K562 (cell line): Measurements from ENCODE around the gene ATXN1. TPM values are rescaled to one million over a fixed set of nuclear protein-coding genes. Genes with fewer than 3 reads are reported as not detected.

Experiments used
- ATAC-seq: fragments of 200-7000 bp; cut with Tn5 transposase; 3 replicates; pipeline ENCODE4 v1.9.1; 2020; ENCODE audit warnings: moderate library complexity
- BruUV-seq: library from RNA; stranded (reverse); fragments of 400-500 nt; replicated peaks from 2 replicates; lab custom pipeline; 2021; lab: Mats Ljungman, UMichigan
- CTCF ChIA-PET: fragments of 300-600 bp; formaldehyde crosslinking; extraction: SDS; loops from one replicate; lab custom pipeline; 2021; ENCODE audit warnings: low intra/inter-chr PET ratio; lab: Yijun Ruan, JAX
- POLR2A ChIA-PET: fragments of 300-600, 350-650 bp; sonication (Branson Sonifier 250); formaldehyde crosslinking; extraction: SDS; loops from one replicate; lab custom pipeline; 2021; ENCODE audit warnings: antibody characterized with exemption, inconsistent platforms; lab: Yijun Ruan, JAX
- DNase-seq, 4 experiments: peaks; one replicate each; pipeline versions ENCODE4 v3.0.0 to v3.0.0-alpha.2; 2011 to 2018; ENCODE audit warnings: low spot score in 3 of 4, mixed read lengths in 3 of 4; ENCODE audit errors: extremely low read depth in 1 of 4
- FAIRE-seq: peaks from 2 replicates; lab custom pipeline; 2011; peaks lifted over from hg19 to GRCh38; lab: Jason Lieb, UNC
- H2AFZ ChIP-seq: 2 replicates; pipeline ENCODE4 v1.6.0; 2011; ENCODE audit warnings: low read depth, low read length, control low read depth, inconsistent platforms
- H3K27ac ChIP-seq: fragments of 200-600 bp; 3 replicates; pipeline ENCODE4 v1.8.0; 2011; ENCODE audit warnings: low read depth, mild to moderate bottlenecking, control low read depth, inconsistent platforms, low read length, moderate library complexity, mixed read lengths; ENCODE audit errors: extremely low read depth
- H3K27me3 ChIP-seq, 2 experiments: fragments of 300-600 bp in 1 of 2; 2 replicates in 1 of 2; 3 replicates in 1 of 2; pipeline versions ENCODE4 v1.6.0 to v1.8.0; 2011; ENCODE audit warnings: inconsistent platforms in 2 of 2, low read length in 2 of 2, mild to moderate bottlenecking in 1 of 2, mixed read lengths in 1 of 2, moderate library complexity in 1 of 2; ENCODE audit not compliant: control insufficient read depth in 2 of 2, insufficient read depth in 2 of 2
- H3K36me3 ChIP-seq: fragments of 300-600 bp; 3 replicates; pipeline ENCODE4 v1.8.0; 2011; ENCODE audit warnings: mild to moderate bottlenecking, low read length, inconsistent platforms; ENCODE audit not compliant: control insufficient read depth, insufficient read depth
- H3K4me1 ChIP-seq, 2 experiments: fragments of 200-600 bp in 1 of 2; replicated peaks in 1 of 2; 2 replicates in 1 of 2; 3 replicates in 1 of 2; pipeline versions ENCODE4 v1.5.1 to v1.8.0; 2011; ENCODE audit warnings: inconsistent platforms in 2 of 2, low read length in 2 of 2, mild to moderate bottlenecking in 1 of 2, mixed read lengths in 1 of 2, moderate library complexity in 1 of 2; ENCODE audit not compliant: control insufficient read depth in 2 of 2, insufficient read depth in 2 of 2
- H3K4me2 ChIP-seq: 2 replicates; pipeline ENCODE4 v1.6.1; 2011; ENCODE audit warnings: low read length, control low read depth, inconsistent platforms, mixed read lengths; ENCODE audit not compliant: insufficient read depth
- H3K4me3 ChIP-seq: fragments of 200-600 bp; sonication (generic), shearing (Covaris generic); 2 replicates; pipeline ENCODE4 v1.5.1; 2016; ENCODE audit warnings: control low read depth, inconsistent platforms
- H3K79me2 ChIP-seq: fragments of 200-600 bp; 3 replicates; pipeline ENCODE4 v1.8.0; 2011; ENCODE audit warnings: low read length, inconsistent platforms; ENCODE audit not compliant: control insufficient read depth, insufficient read depth
- H3K9ac ChIP-seq, 2 experiments: 2 replicates each; pipeline versions ENCODE4 v1.6.0 to v1.6.1; 2011; ENCODE audit warnings: low read depth in 2 of 2, low read length in 2 of 2, control low read depth in 1 of 2, inconsistent platforms in 1 of 2, mild to moderate bottlenecking in 1 of 2, mixed read lengths in 1 of 2; ENCODE audit not compliant: insufficient read depth in 1 of 2
- H3K9me1 ChIP-seq: one replicate; pipeline ENCODE4 v1.6.0; 2011; ENCODE audit warnings: inconsistent platforms, mild to moderate bottlenecking, low read length, moderate library complexity; ENCODE audit not compliant: control insufficient read depth, insufficient read depth
- H3K9me3 ChIP-seq: replicated peaks from 2 replicates; pipeline ENCODE4 v1.5.1; 2011; ENCODE audit warnings: low read depth, low read length, inconsistent platforms; ENCODE audit not compliant: control insufficient read depth, insufficient read depth
- H4K20me1 ChIP-seq: replicated peaks from 2 replicates; pipeline ENCODE4 v1.6.1; 2011; ENCODE audit warnings: low read length, inconsistent platforms, mixed read lengths; ENCODE audit not compliant: control insufficient read depth, insufficient read depth
- ARID1B ChIP-seq: fragments of 450-650 bp; IDR thresholded peaks from 2 replicates; pipeline ENCODE4 v1.6.1; 2016; ENCODE audit warnings: antibody characterized with exemption, mild to moderate bottlenecking, inconsistent platforms
- ATF3 ChIP-seq, 2 experiments: fragments of 450-650 bp in 1 of 2; sonication (generic) in 1 of 2; formaldehyde crosslinking in 1 of 2; IDR thresholded peaks in 1 of 2; conservative IDR thresholded peaks in 1 of 2; 2 replicates each; pipeline versions ENCODE4 v1.6.1 to v1.8.1; 2016 to 2023; ENCODE audit warnings: mild to moderate bottlenecking in 2 of 2, moderate library complexity in 2 of 2, inconsistent platforms in 1 of 2, missing genetic modification reagents in 1 of 2
- C11orf30 ChIP-seq: fragments of 450-650 bp; IDR thresholded peaks from 2 replicates; pipeline ENCODE4 v1.6.1; 2016; ENCODE audit warnings: low read depth, mild to moderate bottlenecking
- CEBPB ChIP-seq: fragments of 450-650 bp; IDR thresholded peaks from 2 replicates; pipeline ENCODE4 v1.6.1; 2016; ENCODE audit warnings: missing genetic modification characterization, missing compliant biosample characterization
- CEBPG ChIP-seq, 3 experiments: fragments of 200-800 bp in 1 of 3; sonication (Bioruptor generic) in 1 of 3; sonication (generic) in 1 of 3; formaldehyde crosslinking in 1 of 3; IDR thresholded peaks in 2 of 3; conservative IDR thresholded peaks in 1 of 3; 2 replicates each; pipeline versions ENCODE4 v1.6.1 to v1.8.0; 2016 to 2022; ENCODE audit warnings: missing compliant biosample characterization in 2 of 3, missing genetic modification characterization in 2 of 3, mild to moderate bottlenecking in 1 of 3, missing genetic modification reagents in 1 of 3
- DPF2 ChIP-seq: fragments of 450-650 bp; IDR thresholded peaks from 2 replicates; pipeline ENCODE4 v1.6.1; 2016
- ELF1 ChIP-seq: fragments of 200-800 bp; sonication (Bioruptor generic); IDR thresholded peaks from 2 replicates; pipeline ENCODE4 v1.6.1; 2016; ENCODE audit warnings: missing genetic modification characterization, missing compliant biosample characterization
- FOSL1 ChIP-seq: fragments of 200-800 bp; sonication (Bioruptor generic); conservative IDR thresholded peaks from 2 replicates; pipeline ENCODE4 v1.6.1; 2016; ENCODE audit warnings: missing genetic modification characterization, missing compliant biosample characterization
- JUN ChIP-seq, 2 experiments: sonication (generic) in 1 of 2; formaldehyde crosslinking in 1 of 2; IDR thresholded peaks; 2 replicates each; pipeline versions ENCODE4 v1.6.1 to v1.8.0; 2012 to 2022; ENCODE audit warnings: borderline replicate concordance in 2 of 2, mild to moderate bottlenecking in 2 of 2, improper control_type of control experiment in 1 of 2, low read depth in 1 of 2, low read length in 1 of 2, missing genetic modification reagents in 1 of 2
- JUNB ChIP-seq: fragments of 450-650 bp; formaldehyde crosslinking; conservative IDR thresholded peaks from 2 replicates; pipeline ENCODE4 v1.4.0; 2020; ENCODE audit warnings: mild to moderate bottlenecking
- JUND ChIP-seq, 2 experiments: IDR thresholded peaks; 2 replicates in 1 of 2; 3 replicates in 1 of 2; pipeline ENCODE4 v1.6.1; 2011; ENCODE audit warnings: borderline replicate concordance in 2 of 2, low read depth in 2 of 2, low read length in 2 of 2, improper control_type of control experiment in 1 of 2, missing biosample characterization in 1 of 2, missing genetic modification characterization in 1 of 2, missing genetic modification reagents in 1 of 2
- MAFF ChIP-seq: IDR thresholded peaks from 2 replicates; pipeline ENCODE4 v1.6.1; 2012; ENCODE audit warnings: low read length, improper control_type of control experiment
- MAFG ChIP-seq: fragments of 450-650 bp; conservative IDR thresholded peaks from 2 replicates; pipeline ENCODE4 v1.6.1; 2016; ENCODE audit warnings: missing genetic modification characterization, missing compliant biosample characterization
- MED1 ChIP-seq: sonication (generic); formaldehyde crosslinking; IDR thresholded peaks from 2 replicates; pipeline ENCODE4 v1.8.1; 2023; ENCODE audit warnings: missing genetic modification reagents, borderline replicate concordance
- NFE2 ChIP-seq: IDR thresholded peaks from 2 replicates; pipeline ENCODE4 v1.6.1; 2014; ENCODE audit warnings: antibody characterized with exemption, low read depth
- NFXL1 ChIP-seq: fragments of 450-650 bp; formaldehyde crosslinking; IDR thresholded peaks from 2 replicates; pipeline ENCODE4 v1.4.0; 2021; ENCODE audit warnings: mild to moderate bottlenecking
- PYGO2 ChIP-seq: fragments of 450-650 bp; IDR thresholded peaks from 2 replicates; pipeline ENCODE4 v1.6.1; 2016; ENCODE audit warnings: mild to moderate bottlenecking, missing genetic modification characterization, moderate library complexity, missing compliant biosample characterization
- RFX1 ChIP-seq: fragments of 450-650 bp; IDR thresholded peaks from 2 replicates; pipeline ENCODE4 v1.6.1; 2016; ENCODE audit warnings: mild to moderate bottlenecking, moderate library complexity
- SIX5 ChIP-seq, 2 experiments: IDR thresholded peaks; 2 replicates each; pipeline ENCODE4 v1.6.1; 2011; ENCODE audit warnings: low read length in 2 of 2, borderline replicate concordance in 1 of 2, low read depth in 1 of 2, mild to moderate bottlenecking in 1 of 2, moderate library complexity in 1 of 2; ENCODE audit not compliant: insufficient read depth in 1 of 2
- TFAM ChIP-seq: fragments of 250-450 bp; sonication (Bioruptor Pico); conservative IDR thresholded peaks from 2 replicates; pipeline ENCODE4 v1.5.0; 2021; ENCODE audit warnings: mild to moderate bottlenecking, moderate library complexity
- ZNF316 ChIP-seq: fragments of 450-650 bp; IDR thresholded peaks from 2 replicates; pipeline ENCODE4 v1.6.1; 2016
- WGBS: fragments of 100-300 bp; shearing (Covaris generic); methylation state at CpG from one replicate; pipeline ENCODE4 v1.1.6; 2016; ENCODE audit warnings: low coverage, mixed read lengths; ENCODE audit not compliant: insufficient coverage; ENCODE audit errors: missing lambda C conversion rate; 5-methylcytosine and 5-hydroxymethylcytosine counted together
- in situ Hi-C: fragments of 300-500 bp; cut with MboI; formaldehyde crosslinking; loops from 4 replicates; pipeline ENCODE4 v1.15.0; 2018; ENCODE audit warnings: inconsistent platforms, mixed read lengths
- intact Hi-C: fragments of 100-400 bp; cut with micrococcal nuclease; formaldehyde crosslinking; loops from 2 replicates; pipeline ENCODE4 v1.14.2; 2022
- polyA plus RNA-seq, 8 experiments: library from polyadenylated mRNA; depleted of rRNA in 4 of 8; stranded (reverse) in 5 of 8; unstranded in 3 of 8; fragments of >200 nt; fragmentation: Nextera tagmentation in 2 of 8; fragmentation: Illumina TruSeq in 1 of 8; extraction: Ambion mirVana in 2 of 8; extraction: Trizol in 1 of 8; gene quantifications; 2 replicates each; pipeline versions ENCODE4 v1.2.1 to v1.2.3, GENCODE V29; 2011 to 2014; ENCODE audit warnings: inconsistent platforms in 1 of 8, missing spikeins in 1 of 8
- total RNA-seq, 7 experiments: library from RNA; depleted of rRNA in 6 of 7; stranded (reverse); fragments of >200 nt in 6 of 7; fragmentation: Illumina TruSeq in 2 of 7; extraction: Trizol in 2 of 7; gene quantifications; 2 replicates each; pipeline versions ENCODE4 v1.2.1 to v1.2.3, GENCODE V29; 2011 to 2021; ENCODE audit warnings: low replicate concordance in 1 of 7

The ATXN1 gene
- total and polyA plus RNA-seq, 9 of the 15 experiments (the other 6 are each of a cell fraction or from before 2014, with no cell fraction given) = under 0.01 to 1.2 (median 0.58) TPM

- no peak for DNase-seq
- Histone ChIP-seq H3K4me1 (no peaks in the 10 kb centered on the region; a peak in 1 of 5 replicates), H3K27ac (no peak overlapping the region; the same call in 2 of the 3 replicates), H3K4me2 (no peak overlapping the region), H3K36me3 (no peaks in the 10 kb centered on the region), H3K27me3 (no peaks in the 10 kb centered on the region; a peak in 1 of 5 replicates), H2AFZ (no peak overlapping the region), H3K9me1 (no peaks in the 10 kb centered on the region), H3K9me3 (no peaks in the 10 kb centered on the region), H3K79me2 (peaks cover 27% of the 10 kb centered on the region), H3K4me3 (no peak overlapping the region), H3K9ac (no peak overlapping the region), H4K20me1 (no peaks in the 10 kb centered on the region)
- intact Hi-C loops (no loop called here), in situ Hi-C loops (no loop called here)
- CTCF ChIA-PET = no interaction called here
- no TSS peak for BruUV-seq
- POLR2A ChIA-PET = no interaction called here
- WGBS = 11% methylated on average over 4 of the region's 4 CpGs
- FAIRE-seq = no peak
- ATAC-seq = peak; percentile 62
- TF ChIP-seq JUND (IDR thresholded peaks at IDR 0.05; ENCODE audit: borderline replicate concordance, low read depth, low read length) (peak; percentile 82), JUND (tag; IDR thresholded peaks at IDR 0.05; ENCODE audit: borderline replicate concordance, low read depth, low read length) (peak; percentile 78), CEBPB (tag) (peak; percentile 55; the same call in 1 of the 2 replicates), CEBPG (CRISPR knock-in tag; IDR thresholded peaks at IDR 0.05) (no peak), CEBPG (tag; conservative IDR thresholded peaks at IDR 0.05 in 1 of 2, IDR thresholded peaks at IDR 0.05 in 1 of 2) (peak; percentile 38 to 73; a peak in 3 of 4 replicates), MAFG (tag) (peak; percentile 35; the same call in 1 of the 2 replicates), NFXL1 (CRISPR knock-in tag) (no peak), RFX1 (no peak), ELF1 (tag) (peak; percentile 43; the same call in 1 of the 2 replicates), NFE2 (peak; percentile 51), C11orf30 (peak; percentile 41), PYGO2 (no peak), JUNB (0 out of 2 replicates have a peak, but pooled peaks have one; percentile 31), ARID1B (peak; percentile 26; the same call in 1 of the 2 replicates), ZNF316 (peak; percentile 29; the same call in 1 of the 2 replicates), JUN (IDR thresholded peaks at IDR 0.05; ENCODE audit: borderline replicate concordance, low read depth, low read length) (peak; percentile 62), JUN (CRISPR knock-in tag; IDR thresholded peaks at IDR 0.05; ENCODE audit: borderline replicate concordance) (no peak), FOSL1 (tag) (peak; percentile 83), MED1 (CRISPR knock-in tag) (no peak), SIX5 (IDR thresholded peaks at IDR 0.05; ENCODE audit: borderline replicate concordance in 1 of 2, insufficient read depth in 1 of 2, low read depth in 1 of 2, low read length in 2 of 2) (no peak), ATF3 (IDR thresholded peaks at IDR 0.05) (peak; percentile 89), ATF3 (CRISPR knock-in tag; conservative IDR thresholded peaks at IDR 0.05) (no peak), DPF2 (0 out of 2 replicates have a peak, but pooled peaks have one; percentile 46), TFAM (CRISPR knock-in tag) (no peak), MAFF (peak; percentile 2; the same call in 1 of the 2 replicates)
Observed at GRCh38 chr6:16752206-16752866, 8.9 kb downstream of the ATXN1 start.
